Measurements from ENCODE around the gene FAM180A.

FAM180A gene

GRCh38 chr7:135683609-135684008 is 65.0 kb downstream of the FAM180A start:
- DNase-seq (ENCODE audit: low spot score) = no peak

GRCh38 chr7:135682191-135682590 is 66.4 kb downstream of the FAM180A start:
- DNase-seq (ENCODE audit: low spot score) = no peak

DNA sequence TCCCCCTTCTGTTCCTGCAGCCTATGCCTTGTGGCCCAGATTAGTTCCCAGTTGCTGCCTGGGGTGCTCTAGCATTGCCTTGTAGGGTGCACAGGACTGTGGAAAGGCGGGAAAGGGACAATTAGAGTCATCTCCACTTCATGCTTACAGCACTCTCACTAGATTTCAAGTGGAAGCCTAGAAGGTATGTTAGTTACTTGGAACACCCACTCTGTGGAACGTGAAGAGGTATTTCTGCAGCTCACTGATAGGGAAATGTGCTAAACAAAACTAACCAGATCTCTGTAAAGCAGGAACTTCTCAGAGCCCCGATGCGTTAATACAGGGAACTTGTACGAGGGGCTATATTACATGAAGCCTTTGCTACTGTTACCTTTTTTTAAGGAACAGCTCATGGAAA is 66.9 kb downstream of the FAM180A start:
- DNase-seq (ENCODE audit: low spot score) = no peak
